ENCODE results near the gene RBM14. TPM values are rescaled to one million over a fixed set of nuclear protein-coding genes. Genes with fewer than 3 reads are reported as not detected.
"Not testable (repeated sequence)": the region's sequence is repeated elsewhere in the genome, so short reads cannot be mapped to it uniquely, and the experiment has no call there.

Gene RBM14, protein sequence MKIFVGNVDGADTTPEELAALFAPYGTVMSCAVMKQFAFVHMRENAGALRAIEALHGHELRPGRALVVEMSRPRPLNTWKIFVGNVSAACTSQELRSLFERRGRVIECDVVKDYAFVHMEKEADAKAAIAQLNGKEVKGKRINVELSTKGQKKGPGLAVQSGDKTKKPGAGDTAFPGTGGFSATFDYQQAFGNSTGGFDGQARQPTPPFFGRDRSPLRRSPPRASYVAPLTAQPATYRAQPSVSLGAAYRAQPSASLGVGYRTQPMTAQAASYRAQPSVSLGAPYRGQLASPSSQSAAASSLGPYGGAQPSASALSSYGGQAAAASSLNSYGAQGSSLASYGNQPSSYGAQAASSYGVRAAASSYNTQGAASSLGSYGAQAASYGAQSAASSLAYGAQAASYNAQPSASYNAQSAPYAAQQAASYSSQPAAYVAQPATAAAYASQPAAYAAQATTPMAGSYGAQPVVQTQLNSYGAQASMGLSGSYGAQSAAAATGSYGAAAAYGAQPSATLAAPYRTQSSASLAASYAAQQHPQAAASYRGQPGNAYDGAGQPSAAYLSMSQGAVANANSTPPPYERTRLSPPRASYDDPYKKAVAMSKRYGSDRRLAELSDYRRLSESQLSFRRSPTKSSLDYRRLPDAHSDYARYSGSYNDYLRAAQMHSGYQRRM
- 100 to 1,000 TPM; 286 to 398 TPM for total RNA-seq
- total RNA-seq, result 83.1 to 270 reads per million in 2 donors

DNA sequence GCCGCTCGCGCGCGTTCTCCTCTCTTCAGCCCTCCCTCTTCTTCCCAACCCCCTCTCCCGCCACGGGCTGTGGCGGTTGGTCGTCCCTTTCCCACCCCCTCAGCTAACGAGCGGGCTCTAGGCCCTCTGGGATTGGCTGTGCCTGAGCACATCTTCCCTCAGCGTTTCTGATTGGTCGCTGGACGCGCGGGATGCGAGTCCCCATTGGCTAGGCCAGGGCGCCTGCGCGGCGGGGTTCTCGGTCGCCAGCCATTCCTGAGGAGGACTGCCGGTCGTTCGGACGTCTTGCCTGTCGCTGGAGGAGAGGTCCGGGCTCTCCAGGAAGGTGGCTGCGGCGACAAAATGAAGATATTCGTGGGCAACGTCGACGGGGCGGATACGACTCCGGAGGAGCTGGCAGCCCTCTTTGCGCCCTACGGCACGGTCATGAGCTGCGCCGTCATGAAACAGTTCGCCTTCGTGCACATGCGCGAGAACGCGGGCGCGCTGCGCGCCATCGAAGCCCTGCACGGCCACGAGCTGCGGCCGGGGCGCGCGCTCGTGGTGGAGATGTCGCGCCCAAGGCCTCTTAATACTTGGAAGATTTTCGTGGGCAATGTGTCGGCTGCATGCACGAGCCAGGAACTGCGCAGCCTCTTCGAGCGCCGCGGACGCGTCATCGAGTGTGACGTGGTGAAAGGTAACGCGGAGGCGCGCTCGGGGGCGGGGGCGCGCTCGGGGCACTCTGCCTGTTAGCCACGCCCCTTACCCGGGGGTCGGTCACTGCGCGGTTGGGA lies at the start of gene RBM14:
TSS of gene RBM14 (plus strand) at position 252 of the 776 bp plus-strand sequence. CDS start at position 343, 91 bp downstream.
- no peaks in the 10 kb centered on the region for H3K9me3 ChIP-seq (ENCODE audit: control insufficient read depth, low read length, poor library complexity, severe bottlenecking)
- DNase-seq, result peak; percentile 96 to 97 (median 97)
- peak; percentile 86 for ATAC-seq
- Mint-ChIP-seq H3K4me1 (peaks cover 44% of the 10 kb centered on the region), H3K27ac (peak within 1 kb of the TSS; percentile 97), H3K36me3 (ENCODE audit: low read depth) (peaks cover 12% of the 10 kb centered on the region), H3K4me3 (peak within 1 kb of the TSS; percentile 98), H3K27me3 (no peaks in the 10 kb centered on the region)

DNA sequence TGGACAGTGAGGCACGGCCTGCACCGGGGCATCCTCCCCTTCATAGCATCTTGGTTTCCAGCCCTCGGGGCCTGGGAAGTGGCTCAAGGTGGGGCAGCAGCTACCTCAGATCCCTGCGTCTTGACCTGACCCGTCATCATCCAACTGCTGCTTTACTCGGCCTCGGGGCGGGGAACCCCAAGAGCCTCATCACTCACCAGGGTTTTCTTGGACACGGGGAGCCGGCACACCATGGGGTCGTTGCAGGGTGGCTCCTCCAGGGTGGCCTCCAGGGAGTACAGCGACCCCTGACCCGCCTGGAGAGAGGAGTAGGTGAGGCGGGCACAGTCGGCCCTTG lies 48.7 kb upstream of the RBM14 start:
- peaks cover 6% of the 10 kb centered on the region for H3K4me1 Mint-ChIP-seq
- no peaks in the 10 kb centered on the region for H3K9me3 ChIP-seq (ENCODE audit: control insufficient read depth, low read length, poor library complexity, severe bottlenecking)
- ATAC-seq, result peak; percentile 14
- H3K36me3 Mint-ChIP-seq (ENCODE audit: low read depth), result no peaks in the 10 kb centered on the region
- no peak overlapping the region for H3K27ac Mint-ChIP-seq
- no peak for DNase-seq
- peak overlapping the region; percentile 77 for H3K4me3 Mint-ChIP-seq
- no peaks in the 10 kb centered on the region for H3K27me3 Mint-ChIP-seq

DNA sequence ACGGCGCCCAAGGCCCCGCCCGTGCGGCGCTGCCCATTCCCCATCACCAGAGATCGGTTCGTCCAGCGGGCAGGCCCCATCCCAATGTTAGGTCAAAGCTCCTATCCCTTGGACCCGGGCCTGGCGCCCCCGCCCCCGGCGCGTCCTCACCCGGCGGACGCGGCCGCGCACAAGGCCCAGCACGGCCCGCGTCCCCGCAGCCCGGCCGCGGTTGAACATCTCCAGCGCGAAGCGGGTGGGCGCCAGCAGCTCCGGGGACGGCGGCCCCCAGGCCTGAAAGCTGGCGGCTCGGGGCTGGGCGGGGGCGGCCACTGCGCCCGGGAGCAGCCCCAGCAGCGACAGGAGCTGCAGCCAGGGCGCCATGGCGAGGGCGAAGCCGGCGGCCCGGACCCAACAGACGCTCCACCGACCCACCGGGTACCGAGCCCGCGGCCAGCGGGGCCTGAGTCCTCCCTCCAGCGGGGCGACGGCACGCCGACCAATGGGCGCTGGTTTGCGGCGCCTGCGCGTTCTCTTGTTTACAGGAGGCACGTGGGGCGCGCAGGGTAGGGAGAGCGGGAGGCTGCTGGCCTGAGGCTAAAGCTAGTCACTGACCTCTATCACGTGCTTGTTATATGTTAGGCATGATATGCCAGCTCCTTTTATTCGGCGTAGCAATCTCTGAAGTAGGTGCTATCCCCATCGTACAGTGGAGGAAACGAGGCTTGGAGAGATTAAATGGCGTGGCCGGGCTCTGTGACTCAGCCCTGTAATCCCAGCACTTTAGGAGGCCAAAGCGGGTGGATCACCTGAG lies 48.1 kb upstream of the RBM14 start, which contains the start of gene CTSF:
TSS of gene CTSF (minus strand) at position 483 of the 793 bp plus-strand sequence. CDS start at position 363, 120 bp downstream.
- no peaks in the 10 kb centered on the region for H3K36me3 Mint-ChIP-seq (ENCODE audit: low read depth)
- DNase-seq, result peak; percentile 55 to 64 (median 64)
- peak within 1 kb of the TSS; percentile 85 for H3K27ac Mint-ChIP-seq
- H3K4me1 Mint-ChIP-seq, result peaks cover 6% of the 10 kb centered on the region
- no peaks in the 10 kb centered on the region for H3K27me3 Mint-ChIP-seq
- H3K9me3 ChIP-seq (ENCODE audit: control insufficient read depth, low read length, poor library complexity, severe bottlenecking), result no peaks in the 10 kb centered on the region
- peak; percentile 97 for ATAC-seq
- H3K4me3 Mint-ChIP-seq, result peak within 1 kb of the TSS; percentile 87

DNA sequence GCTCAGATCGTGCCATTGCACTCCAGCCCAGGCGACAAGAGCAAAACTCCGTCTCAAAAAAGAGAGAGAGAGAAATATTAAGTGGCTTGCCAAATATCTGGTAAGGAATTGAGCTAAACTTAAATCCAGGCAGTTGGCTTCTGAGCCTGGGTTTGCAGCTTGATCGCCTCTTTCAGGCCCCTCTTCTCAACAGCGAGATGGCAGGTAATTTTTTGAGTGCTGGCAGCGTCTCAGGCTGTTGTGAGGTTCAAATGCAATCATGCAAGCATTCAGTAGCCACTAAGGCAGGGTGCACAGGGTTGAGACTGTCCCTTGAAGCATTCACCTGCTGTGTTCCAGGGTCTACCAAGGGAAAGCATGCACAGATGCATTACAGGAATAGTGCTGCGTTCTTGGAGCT lies 47.4 kb upstream of the RBM14 start:
- H3K27ac Mint-ChIP-seq, result peak overlapping the region; percentile 85
- no peaks in the 10 kb centered on the region for H3K9me3 ChIP-seq (ENCODE audit: control insufficient read depth, low read length, poor library complexity, severe bottlenecking)
- ATAC-seq (no peak), DNase-seq (no peak)
- peaks cover 6% of the 10 kb centered on the region for H3K4me1 Mint-ChIP-seq
- H3K36me3 Mint-ChIP-seq (ENCODE audit: low read depth), result no peaks in the 10 kb centered on the region
- peaks cover 6% of the 10 kb centered on the region for H3K27me3 Mint-ChIP-seq
- no peak overlapping the region for H3K4me3 Mint-ChIP-seq

DNA sequence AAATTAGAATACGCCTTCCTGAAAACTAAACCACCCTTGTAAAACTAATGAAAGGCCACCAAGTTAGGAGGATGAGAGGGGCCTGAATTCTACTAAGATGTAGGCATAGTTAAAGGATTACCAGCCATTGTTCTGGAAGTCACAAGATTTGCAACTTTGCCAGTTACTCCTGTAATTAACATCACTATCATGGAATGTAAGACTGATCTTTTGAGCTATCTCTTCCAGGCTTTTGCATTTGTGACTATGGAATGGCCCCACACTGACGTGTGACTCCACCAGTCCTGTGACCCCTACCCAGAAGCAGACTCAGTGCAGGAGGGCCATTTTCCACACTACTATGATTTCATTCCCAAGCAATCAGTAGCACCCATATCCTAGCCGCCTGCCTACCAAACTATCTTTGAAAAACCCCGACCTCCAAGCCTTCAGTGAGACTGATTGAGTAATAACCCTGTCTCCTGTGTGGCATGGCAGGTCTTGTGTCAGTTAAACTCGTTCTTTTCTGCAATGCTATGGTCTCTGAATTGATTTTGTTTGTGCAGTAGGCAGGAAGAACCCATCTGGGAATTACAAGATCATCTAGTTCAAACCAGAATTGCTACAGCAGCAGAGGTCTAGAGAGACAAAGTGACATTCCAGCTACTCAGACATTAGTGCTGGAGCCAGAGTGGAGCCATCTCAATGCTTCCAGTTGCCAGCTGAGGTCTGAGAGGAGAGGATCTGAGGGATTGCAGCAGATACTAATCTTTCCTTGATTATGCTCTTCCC lies 46.2 kb upstream of the RBM14 start:
- H3K27ac Mint-ChIP-seq, result no peak overlapping the region
- no peaks in the 10 kb centered on the region for H3K9me3 ChIP-seq (ENCODE audit: control insufficient read depth, low read length, poor library complexity, severe bottlenecking)
- peaks cover 9% of the 10 kb centered on the region for H3K4me1 Mint-ChIP-seq
- no peaks in the 10 kb centered on the region for H3K36me3 Mint-ChIP-seq (ENCODE audit: low read depth)
- H3K27me3 Mint-ChIP-seq, result peaks cover 17% of the 10 kb centered on the region
- no peak for DNase-seq
- peak overlapping the region; percentile 39 for H3K4me3 Mint-ChIP-seq
- no peak for ATAC-seq

DNA sequence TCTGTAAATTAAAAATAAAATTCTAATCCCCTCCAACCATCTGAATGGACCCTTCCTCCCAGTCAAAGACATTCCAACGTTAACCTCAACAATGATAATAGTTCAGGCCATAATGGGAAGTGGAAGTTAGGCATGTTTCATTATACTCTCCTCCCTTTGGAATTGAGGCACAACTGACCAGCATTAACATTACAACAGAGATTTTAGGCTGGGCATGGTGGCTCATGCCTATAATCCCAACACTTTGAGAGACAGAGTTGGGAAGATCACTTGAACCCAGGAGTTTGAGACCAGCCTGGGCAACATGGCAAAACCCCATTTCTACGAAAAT lies 45.6 kb upstream of the RBM14 start:
- H3K9me3 ChIP-seq (ENCODE audit: control insufficient read depth, low read length, poor library complexity, severe bottlenecking), result no peaks in the 10 kb centered on the region
- Mint-ChIP-seq H3K4me3 (no peak overlapping the region), H3K27ac (no peak overlapping the region), H3K36me3 (ENCODE audit: low read depth) (peaks cover 2% of the 10 kb centered on the region), H3K27me3 (peaks cover 23% of the 10 kb centered on the region), H3K4me1 (peaks cover 9% of the 10 kb centered on the region)
- ATAC-seq (no peak), DNase-seq (no peak)

DNA sequence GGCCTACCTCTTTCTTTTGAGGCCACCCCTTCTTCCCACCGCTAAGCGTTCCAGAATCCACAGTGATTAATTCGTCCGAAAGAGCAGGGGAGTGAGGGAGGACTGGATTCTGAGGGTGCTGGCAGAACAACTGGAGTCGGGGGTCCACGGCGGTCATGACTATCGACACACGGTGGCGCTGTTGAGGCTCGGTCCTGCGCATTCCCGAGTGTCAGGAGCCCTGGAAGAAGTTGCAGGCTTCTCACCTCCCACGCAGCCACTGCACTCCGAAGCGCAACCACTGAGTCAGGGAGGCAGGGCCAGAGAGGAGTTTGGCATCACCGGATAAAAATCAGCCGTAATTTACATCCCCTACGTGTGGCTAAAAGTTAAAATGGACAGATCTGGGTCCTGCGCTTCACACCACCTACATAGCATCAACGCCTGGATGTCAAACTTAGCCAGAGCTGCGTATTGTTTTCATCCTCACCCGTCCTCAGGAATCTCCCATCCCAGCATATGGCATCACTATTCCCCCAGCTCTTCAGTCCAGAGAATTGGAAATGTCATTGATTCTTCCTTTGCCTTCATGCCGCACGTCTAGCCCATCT lies 37.3 kb upstream of the RBM14 start:
- ATAC-seq (peak; percentile 81), DNase-seq (peak; percentile 64 to 68 (median 65))
- Mint-ChIP-seq H3K27me3 (peaks cover 27% of the 10 kb centered on the region), H3K4me1 (peaks cover 13% of the 10 kb centered on the region), H3K27ac (no peak overlapping the region), H3K4me3 (no peak overlapping the region), H3K36me3 (ENCODE audit: low read depth) (peaks cover 5% of the 10 kb centered on the region)
- no peaks in the 10 kb centered on the region for H3K9me3 ChIP-seq (ENCODE audit: control insufficient read depth, low read length, poor library complexity, severe bottlenecking)

DNA sequence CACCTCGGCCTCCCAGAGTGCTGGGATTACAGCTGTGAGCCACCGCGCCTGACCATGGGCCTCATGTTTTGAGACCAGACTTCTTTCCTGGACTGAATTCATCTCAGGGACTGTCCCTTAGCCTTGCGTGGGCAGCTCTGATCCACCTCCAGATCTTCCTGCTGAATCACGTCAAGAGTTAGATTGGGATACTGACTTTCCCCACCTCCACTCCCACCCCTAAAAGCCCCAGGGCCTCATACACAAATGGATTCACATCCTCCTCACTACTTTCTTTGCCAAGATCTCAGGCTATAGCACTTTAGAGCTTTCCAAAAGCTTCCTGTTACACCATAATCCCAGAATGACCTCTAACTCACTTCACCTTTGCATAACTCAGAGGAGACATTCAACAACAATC lies 35.6 kb upstream of the RBM14 start:
- Mint-ChIP-seq H3K4me1 (peaks cover 10% of the 10 kb centered on the region), H3K27ac (no peak overlapping the region), H3K27me3 (peaks cover 10% of the 10 kb centered on the region), H3K36me3 (ENCODE audit: low read depth) (peaks cover 3% of the 10 kb centered on the region), H3K4me3 (no peak overlapping the region)
- DNase-seq, result no peak
- no peak for ATAC-seq
- H3K9me3 ChIP-seq (ENCODE audit: control insufficient read depth, low read length, poor library complexity, severe bottlenecking), result no peaks in the 10 kb centered on the region

DNA sequence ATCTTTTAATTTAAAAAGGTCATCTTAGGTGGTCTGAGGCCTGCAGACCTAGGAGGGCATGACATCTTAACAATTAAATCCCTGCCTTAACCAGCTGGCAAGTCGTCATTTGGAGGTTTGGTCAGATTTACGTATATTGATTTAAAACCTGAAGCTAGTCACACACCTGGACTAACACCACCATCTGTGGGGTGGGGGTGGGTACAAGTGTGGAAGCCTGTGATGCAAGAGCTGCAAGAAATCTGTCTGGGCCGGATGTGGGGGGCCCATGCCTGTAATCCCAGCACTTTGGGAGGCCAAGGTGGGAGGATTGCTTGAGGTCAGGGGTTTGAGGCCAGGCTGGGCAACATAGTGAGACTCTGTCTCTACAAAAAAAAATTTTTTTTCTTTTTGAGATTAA lies 35.2 kb upstream of the RBM14 start:
- Mint-ChIP-seq H3K27me3 (peaks cover 6% of the 10 kb centered on the region), H3K36me3 (ENCODE audit: low read depth) (peaks cover 2% of the 10 kb centered on the region), H3K4me3 (no peak overlapping the region), H3K4me1 (peaks cover 8% of the 10 kb centered on the region), H3K27ac (no peak overlapping the region)
- no peaks in the 10 kb centered on the region for H3K9me3 ChIP-seq (ENCODE audit: control insufficient read depth, low read length, poor library complexity, severe bottlenecking)
- ATAC-seq (no peak), DNase-seq (no peak)

DNA sequence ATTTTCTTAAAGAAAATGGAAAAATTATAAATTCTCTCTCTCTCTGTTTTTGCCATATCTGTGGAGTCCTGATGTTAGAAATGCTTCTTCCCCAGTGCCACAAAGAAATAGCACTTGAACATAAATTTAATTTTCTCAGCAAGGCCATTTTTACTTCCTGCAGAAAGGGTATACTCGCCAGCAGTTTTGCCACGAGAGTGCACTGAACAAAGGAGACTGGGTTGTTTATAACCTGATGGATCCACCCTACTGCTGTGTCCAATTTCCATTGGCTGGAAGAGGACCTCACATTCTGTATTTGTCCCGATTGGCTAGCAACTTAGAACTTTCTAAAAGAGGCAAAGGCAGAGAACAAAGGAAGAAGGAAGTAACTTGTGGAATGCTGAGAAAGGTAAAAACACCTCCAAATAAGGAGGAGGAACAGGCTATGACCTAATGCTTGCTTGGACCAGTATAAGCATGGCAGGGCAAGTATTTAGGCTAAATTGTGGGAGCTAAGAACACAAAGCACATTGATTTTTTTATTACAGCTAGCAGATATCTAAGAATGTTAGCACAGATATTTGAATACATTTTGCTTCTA lies 33.8 kb upstream of the RBM14 start:
- H3K4me3 Mint-ChIP-seq; H3K4me1 Mint-ChIP-seq; H3K27me3 Mint-ChIP-seq; H3K36me3 Mint-ChIP-seq (ENCODE audit: low read depth); DNase-seq; H3K9me3 ChIP-seq (ENCODE audit: control insufficient read depth, low read length, poor library complexity, severe bottlenecking); ATAC-seq: not testable (repeated sequence)
- peak overlapping the region; percentile 59 for H3K27ac Mint-ChIP-seq

DNA sequence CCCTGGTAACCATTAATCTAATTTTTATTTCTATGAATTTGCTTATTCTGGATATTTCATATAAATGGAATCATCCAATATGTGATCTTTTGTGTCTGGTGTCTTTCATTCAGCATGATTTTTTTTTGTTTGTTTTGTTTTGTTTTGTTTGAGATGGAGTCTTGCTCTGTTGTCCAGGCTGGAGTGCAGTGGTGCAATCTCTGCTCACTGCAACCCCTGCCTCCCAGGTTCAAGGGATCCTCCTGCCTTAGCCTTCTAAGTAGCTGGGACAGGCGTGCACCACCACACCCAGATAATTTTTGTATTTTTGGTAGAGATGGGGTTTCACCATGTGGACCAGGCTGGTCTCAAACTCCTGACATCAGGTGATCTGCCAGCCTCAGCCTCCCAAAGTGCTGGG lies 31.0 kb upstream of the RBM14 start:
- not testable (repeated sequence) for H3K4me1 Mint-ChIP-seq; ATAC-seq; H3K27ac Mint-ChIP-seq; H3K36me3 Mint-ChIP-seq (ENCODE audit: low read depth); H3K9me3 ChIP-seq (ENCODE audit: control insufficient read depth, low read length, poor library complexity, severe bottlenecking); H3K4me3 Mint-ChIP-seq; DNase-seq; H3K27me3 Mint-ChIP-seq
